Heart left ventricle (tissue), 13 donors: ENCODE measurements around the gene ZNF12.

Source experiments
- POLR2A ChIP-seq, 2 donors: fragments of 450-650 bp; IDR thresholded peaks; one replicate each; pipeline ENCODE4 v1.6.1; 2017; ENCODE audit warnings: antibody characterized with exemption in 2 of 2, mild to moderate bottlenecking in 2 of 2, moderate library complexity in 2 of 2
- TF ChIP-seq, protein P1 (sequence below), 12 donors: fragments of 200-600 bp; sonication (generic) in 4 of 12; IDR thresholded peaks; one replicate each; pipeline versions ENCODE4 v1.5.0 to v1.8.0; 2018 to 2022; ENCODE audit warnings: antibody characterized with exemption in 12 of 12, mild to moderate bottlenecking in 5 of 12
- donor health status: ischemic (EF 13 %, LVEDD 7.1; RV severe dilation, severe dysfunction).
- donor health status: DM: no; HTN: yes; CAD: no.
- donor health status: DM: no; HTN: no; CAD: no.
- donor health status: ischemic (EF 25% LVEDD 6.9; RV normal size, moderate dysfunction).
- donor health status: ischemic (EF 25% LVEDD 5.7; RV mildly dilated, moderate dysfunction).
- donor health status: ischemic (EF 35%, LVEDD 5.7; RV mildly dilated, moderate dysfunction).
- donor health status: nonischemic (EF 11% LVEDD 7.7; RV severe dilation, severe dysfunction).
- donor health status: DM: yes; HTN: yes; CAD: no.
- donor health status: PGD.
- donor health status: ischemic (EF 29% LVEDD 5.4; RV normal size, mild dysfunction).
- donor health status: nonischemic (EF 23%, LVEDD 6.1; RV moderate dilation, normal function).

DNA sequence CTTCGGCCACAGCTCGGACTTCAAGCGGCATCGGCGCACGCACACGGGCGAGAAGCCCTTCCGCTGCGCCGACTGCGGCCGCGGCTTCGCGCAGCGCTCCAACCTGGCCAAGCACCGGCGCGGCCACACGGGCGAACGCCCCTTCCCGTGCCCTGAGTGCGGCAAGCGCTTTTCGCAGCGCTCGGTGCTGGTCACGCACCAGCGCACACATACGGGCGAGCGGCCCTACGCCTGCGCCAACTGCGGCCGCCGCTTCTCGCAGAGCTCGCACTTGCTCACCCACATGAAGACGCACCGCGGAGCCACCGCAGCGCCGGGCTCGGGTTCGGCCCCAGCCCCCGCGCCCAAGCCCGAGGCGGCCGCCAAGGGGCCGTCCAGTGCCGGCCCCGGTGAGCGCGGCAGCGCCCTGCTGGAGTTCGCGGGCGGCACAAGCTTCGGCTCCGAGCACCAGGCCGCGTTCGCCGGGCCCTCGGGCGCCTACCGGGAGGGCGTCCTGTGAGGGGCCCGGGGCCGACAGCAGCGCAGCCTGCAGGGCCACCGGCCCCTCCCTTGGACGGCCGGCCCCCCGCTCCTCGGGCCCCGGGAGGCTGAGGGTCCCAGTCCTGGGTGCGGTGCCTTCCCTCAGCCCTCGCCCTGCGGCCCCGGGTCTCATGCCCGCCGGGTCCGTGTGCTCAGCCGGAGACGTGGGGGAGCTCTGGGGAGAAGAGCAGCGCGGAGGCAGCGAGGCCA, 52.5 kb downstream of the ZNF12 start:
- TF ChIP-seq, protein P1, sequence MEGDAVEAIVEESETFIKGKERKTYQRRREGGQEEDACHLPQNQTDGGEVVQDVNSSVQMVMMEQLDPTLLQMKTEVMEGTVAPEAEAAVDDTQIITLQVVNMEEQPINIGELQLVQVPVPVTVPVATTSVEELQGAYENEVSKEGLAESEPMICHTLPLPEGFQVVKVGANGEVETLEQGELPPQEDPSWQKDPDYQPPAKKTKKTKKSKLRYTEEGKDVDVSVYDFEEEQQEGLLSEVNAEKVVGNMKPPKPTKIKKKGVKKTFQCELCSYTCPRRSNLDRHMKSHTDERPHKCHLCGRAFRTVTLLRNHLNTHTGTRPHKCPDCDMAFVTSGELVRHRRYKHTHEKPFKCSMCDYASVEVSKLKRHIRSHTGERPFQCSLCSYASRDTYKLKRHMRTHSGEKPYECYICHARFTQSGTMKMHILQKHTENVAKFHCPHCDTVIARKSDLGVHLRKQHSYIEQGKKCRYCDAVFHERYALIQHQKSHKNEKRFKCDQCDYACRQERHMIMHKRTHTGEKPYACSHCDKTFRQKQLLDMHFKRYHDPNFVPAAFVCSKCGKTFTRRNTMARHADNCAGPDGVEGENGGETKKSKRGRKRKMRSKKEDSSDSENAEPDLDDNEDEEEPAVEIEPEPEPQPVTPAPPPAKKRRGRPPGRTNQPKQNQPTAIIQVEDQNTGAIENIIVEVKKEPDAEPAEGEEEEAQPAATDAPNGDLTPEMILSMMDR (IDR thresholded peaks at IDR 0.05) = no peak
- TF ChIP-seq POLR2A (IDR thresholded peaks at IDR 0.05) = no peak
